Daoy (cell line): ENCODE results near the gene FNDC3B. TPM values are rescaled to one million over a fixed set of nuclear protein-coding genes. Genes with fewer than 3 reads are reported as not detected.

ENCODE experiments used
- DNase-seq: peaks from one replicate; pipeline ENCODE4 v3.0.0-alpha.2; 2015; ENCODE audit warnings: low read depth
- total RNA-seq: library from RNA; depleted of rRNA; stranded (reverse); fragments of >200 nt; shearing (Covaris generic); gene quantifications from 2 replicates; pipeline ENCODE4 v1.2.3, GENCODE V29; 2014

The FNDC3B gene
- total RNA-seq, 1 experiment from 2014 or later, result 84.3 TPM

DNA sequence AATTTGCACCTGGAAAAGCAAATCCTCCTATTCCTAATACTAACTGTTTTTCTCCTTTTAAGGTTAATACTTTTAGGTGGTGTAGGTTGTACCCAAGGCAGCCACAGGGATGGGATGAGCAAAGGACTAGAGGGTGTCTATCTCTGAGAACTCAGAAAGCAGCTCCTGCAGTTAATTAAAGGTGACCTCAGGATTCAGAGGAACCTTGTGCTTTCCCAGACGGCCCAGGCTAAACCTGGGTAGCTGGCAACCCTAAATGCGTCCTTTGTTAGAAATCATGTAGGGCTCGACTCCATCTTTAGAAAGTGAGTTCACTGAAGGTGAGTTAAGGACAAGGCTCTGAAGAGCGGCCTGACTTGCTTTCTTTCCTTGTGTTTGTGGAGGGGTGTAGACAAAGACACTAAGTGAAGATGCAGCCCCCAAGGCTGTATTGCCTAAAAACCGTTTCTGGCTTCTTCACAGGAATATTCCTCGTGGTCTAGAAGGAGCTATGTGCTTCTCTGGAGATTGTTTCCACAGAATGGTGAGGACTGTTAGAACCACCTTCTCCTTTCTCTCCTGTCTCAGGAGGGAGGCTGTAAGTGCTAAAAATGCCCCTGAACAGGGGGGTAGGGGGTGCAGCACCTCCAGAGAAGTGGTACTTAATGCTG is 14.9 kb downstream of the FNDC3B start:
- no peak for DNase-seq

DNA sequence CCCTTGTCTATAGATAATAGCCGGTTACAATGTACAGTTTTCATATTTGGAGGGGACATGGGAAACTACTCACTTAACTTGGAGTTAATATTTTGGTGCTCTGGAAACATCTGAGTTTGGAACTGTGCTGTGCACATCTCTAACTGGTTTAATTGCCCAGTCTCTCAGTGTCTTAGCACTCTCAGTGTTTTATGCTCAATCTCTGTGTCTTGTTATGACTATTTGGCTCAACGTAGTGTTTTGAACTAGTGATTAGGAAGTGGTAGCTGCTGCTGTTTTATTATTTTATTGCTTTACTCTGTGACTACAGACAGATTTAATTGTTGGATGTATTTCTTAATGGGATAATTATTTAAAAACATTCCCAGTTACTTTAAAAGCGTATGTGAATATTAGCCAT is 17.0 kb downstream of the FNDC3B start:
- DNase-seq, result no peak

DNA sequence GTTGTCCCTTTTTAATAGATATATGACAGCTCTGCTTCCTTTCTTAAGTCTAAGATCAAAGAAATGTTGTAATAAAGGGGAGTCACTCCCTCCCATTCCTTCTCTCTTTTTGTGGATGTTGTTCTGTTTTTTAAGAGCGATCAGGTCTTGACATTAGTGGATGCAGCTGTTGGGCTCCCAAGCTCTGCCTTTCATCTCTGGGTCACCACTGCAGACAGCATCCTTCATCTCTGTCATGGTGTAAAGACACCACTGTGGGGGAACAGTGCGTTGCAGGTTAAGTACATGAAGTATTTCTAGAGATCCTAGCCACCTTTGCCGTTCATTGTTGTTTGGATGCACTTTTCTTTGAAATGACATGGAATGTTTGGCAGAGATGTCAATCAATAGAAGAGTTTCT is 17.7 kb downstream of the FNDC3B start:
- no peak for DNase-seq

DNA sequence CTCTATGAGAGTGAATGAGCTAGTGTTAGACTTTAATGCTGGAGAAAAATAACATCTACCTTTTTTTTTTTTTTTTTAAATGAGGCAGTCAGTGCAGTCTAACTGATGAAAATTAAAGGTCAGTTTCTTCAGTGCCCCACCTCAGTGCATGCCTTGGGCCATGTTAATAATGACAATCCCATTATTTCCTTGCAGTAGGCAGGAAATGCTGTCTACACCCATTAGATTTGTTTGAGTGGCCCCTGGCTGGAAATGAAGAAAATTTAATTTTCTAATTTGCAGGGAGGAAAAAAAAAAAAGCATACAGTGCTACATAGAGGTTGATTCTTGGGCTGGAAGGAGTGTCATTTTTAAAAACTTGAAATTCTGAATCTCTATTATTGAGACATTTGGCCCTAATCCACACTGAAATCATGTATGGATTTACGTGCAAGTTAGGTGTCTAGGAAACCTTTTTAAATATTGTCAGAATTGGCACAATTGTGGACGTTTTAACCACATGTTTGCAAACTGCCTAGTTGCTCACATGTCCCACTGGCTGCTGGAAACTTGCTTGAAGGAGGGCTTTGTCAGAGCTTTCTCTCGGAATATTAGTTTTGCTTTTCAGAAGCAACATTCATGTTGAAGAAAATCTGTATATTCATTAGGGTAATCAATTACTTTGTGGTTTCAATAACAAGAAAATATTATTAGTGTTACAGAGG is 18.4 kb downstream of the FNDC3B start:
- DNase-seq, result no peak

DNA sequence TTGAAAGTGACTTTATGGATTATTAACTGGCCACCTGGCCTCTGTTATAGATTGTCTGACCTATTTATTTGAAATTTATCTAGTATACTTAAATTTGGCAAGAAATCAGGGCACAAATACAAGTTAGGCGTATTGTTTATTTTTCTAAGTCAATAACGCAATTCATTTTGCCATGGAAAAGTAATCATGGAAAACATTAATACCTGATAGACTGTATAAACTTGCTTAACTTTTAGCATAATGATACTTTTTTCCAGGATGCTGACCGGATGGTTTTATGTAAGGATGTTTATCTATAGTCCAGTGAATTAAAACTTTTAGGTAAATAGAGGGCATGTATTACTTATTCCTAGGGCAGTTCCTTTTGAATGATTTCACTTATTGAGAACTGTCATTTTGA is 20.2 kb downstream of the FNDC3B start:
- DNase-seq, result no peak

DNA sequence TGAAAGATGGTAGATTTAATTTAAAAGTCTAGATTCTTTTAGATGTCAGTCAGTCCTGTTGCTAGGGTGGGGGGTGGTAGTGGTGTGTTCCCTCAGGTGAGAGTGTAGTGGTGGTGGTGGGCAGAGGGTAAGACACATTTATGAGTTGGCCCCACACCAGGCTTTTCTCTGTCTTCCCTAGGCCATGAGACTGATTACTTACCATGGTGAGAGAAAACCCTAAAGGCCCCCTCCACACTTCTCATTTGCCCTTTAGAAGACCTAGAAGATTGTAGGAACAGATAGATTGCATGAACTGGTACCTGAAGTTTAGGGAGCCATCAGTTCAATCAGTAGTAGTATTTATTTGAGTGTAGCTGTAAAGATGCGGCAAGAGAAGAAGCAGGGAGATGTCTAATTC is 20.9 kb downstream of the FNDC3B start:
- no peak for DNase-seq

DNA sequence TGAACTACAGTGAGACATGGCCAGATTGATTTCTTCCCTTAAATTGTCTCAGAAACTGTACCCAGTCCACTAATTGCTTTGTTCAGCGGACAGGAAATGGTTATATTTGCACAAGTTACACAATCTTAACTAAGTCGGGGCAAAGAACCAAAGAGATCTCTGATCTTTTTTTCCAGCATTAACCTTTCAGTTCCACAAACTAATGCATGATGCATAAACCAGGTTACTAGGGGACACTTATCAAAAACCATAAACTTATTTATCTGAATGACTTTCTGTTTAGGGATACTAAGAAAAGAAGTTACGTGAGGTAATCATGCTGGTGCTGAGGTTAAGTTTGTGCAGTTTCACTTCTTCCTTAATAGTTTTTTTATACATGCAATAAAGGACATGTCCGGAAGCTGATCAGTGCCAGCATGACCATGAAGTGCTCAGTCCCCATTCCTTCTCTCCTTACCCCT is 22.4 kb downstream of the FNDC3B start:
- no peak for DNase-seq

DNA sequence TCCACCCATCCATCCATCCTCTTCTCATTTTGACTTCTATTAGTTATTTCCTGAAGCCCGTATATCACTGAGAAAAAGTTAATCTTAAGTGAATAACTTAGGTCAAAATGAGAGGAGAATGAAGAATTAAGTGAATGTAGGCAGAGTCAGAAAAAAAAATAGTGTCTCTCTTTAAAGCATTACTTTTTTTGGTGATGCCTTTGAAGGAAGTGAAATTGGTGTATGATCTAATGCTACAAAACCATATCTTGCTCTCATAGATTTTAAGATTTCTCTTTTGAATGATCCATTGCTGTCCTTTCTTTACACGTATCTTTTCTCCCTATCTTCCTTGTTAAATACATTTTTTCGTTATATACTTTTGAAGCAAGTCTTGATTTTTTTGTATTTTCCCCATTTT is 23.4 kb downstream of the FNDC3B start:
- no peak for DNase-seq

DNA sequence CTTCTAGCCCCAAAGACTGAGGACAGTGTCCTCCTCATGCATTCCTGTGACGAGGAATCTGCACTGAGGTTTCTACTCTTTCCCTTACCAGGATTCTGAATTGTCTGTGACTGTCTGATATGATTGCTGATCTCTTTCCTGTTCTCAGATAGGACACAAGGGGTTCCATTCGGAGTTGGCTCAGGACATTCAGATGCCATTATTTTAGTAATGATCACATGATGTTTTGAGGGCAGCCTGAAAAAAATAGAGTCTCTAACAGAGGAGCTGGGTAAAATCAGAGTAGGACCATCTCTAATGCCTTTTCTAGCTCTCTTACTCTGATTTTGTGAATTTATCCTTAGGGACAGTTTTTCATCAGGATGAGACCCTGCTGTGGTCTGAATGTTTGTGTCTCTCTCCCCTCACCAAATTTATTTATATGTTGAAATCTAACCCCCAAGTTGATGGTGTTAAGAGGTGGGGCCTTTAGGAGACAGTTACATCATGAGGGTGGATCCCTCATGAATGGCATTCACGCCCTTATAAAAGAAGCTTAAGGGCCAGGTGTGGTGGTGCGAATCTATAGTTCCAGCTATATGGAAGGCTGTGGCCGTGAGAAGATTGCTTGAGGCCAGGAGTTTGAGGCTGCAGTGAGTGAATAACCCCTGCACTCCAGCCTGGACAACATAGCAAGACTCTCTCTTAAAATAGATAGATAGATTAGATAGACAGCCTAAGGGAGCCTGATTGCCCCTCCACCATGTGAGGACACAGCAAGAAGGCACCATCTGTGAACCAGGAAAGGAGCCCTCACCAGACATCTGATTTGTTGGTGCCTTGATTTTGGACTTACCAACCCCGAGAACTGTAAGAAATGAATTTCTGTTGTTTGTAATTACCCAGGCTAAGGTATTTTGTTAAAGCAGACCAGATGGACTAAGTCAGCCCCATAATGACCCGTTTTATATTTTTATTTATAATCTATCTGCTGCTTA is 24.4 kb downstream of the FNDC3B start:
- DNase-seq, result no peak

DNA sequence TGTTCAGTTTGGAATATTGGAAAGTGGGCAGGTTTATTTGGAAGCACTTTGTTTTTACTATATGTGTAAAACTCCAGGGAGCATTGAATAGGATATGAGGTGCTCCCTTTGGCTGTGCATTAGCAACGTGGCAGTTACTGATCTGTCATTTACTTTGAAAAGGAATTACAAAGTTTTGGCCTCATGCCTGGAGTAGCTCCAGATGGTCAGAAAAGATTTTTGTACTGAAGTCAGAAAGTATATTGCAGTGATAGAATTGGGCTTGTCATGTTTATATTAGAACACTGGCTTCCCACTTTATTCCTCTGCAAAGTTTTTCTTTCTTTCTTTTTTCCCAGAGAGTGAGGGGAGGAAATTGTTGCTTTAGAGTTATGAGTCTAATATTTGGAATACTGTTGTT is 26.1 kb downstream of the FNDC3B start:
- peak; percentile 35 for DNase-seq

DNA sequence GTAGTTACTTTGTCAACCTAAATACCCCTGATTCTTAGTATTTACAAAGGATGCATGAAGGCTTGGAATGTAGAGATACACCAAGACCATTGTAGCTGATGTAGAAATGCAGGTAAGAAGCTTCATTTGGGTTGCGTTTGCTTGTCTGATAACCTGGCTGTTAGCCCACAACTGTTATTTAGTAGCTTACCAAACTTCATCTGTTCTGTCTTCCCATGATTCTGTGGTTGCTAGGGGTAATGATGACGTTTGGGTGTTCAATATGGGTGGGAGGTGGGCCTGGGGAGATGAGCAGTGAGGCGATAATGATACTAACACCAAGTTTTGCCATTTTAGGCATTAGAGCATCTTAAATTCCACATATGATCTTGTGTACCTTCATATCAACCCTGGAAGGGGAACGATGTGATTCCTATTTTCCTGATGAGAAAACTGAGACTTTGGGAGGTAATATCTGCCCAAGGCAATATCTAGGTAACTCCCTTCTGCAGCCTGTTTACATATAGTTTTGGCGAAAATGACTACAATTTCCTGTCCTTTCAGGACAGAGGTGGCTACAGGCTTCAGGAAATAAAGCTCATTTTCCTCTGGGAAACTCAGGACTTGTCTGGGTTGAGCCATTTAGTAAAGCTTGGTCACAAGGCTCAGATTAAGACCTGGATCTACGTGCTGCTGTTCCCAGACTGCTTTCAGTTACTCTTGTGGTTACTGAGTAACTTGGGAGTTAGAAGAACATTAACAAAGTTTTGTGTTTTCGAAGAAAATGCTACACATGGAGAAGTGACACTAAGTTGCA is 26.8 kb downstream of the FNDC3B start:
- DNase-seq, result peak; percentile 51

DNA sequence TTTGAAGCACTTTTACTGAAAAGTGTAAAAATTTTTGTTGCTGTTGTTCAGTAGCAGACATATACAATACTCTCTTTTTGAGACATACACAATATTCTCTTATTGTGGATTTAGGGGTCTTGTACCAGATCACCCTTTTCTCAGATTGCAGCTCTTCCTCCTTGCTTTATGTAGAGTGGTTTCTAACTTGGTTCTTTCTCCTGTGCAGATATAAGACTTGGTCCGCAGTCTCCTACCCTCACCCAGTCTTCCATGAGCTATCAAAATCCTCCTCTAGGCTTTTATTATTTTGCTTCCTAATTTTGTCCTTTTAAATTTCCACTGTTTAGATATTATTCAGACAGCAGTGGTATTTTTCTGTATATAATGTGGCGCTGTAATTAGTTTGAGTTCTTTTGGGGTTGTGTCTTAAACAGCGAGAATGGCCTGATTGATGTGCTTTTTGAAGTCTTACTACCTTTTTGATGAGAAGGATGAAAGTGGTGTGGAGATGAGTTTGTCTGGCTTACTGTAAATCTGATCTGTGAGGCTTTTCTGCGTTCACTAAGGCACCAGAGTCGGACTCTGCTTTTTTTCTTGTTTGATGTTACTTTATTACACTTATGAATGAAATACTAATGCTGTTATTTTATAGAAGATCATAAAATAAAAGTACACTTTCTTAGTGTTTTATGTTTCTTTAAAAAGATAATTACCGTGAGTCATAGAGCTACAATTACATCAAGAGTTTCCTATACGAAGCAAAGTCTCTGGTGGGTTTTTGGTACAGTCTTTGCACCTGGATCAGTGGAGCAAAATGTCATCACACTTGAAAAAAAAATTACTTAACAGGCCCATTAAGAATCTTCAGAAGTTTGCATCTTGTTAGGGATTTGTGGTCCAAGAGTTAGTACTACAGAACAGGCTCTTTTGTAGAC is 27.8 kb downstream of the FNDC3B start:
- DNase-seq, result no peak

DNA sequence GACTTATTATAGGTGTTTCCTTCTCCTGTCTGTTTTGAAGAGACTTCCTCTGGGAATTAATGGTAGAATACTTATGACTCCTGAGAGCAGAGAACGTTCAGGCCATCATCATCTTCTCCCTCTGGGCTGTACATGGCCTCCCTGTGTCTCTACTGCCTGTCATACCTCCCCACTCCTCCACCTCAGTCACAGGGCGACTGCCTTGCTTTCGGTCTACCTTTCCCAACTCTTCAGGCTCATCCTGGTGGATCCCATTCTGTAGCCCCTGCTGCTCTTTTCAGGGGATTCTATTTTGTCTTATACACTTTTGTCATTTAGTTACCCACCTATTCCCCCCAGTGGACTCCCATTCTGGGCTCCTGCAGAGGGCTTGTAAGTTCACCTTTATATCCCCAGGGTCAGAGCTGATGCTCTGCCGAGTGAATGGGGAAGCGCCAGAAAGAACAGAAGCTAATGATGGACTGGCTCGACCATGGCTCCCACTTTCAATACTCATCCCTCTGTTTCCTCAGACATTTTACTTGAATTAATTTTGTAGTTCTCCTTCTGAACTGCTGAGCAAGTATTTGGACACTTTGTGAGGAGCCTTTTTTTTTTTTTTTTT is 28.6 kb downstream of the FNDC3B start:
- DNase-seq, result no peak

DNA sequence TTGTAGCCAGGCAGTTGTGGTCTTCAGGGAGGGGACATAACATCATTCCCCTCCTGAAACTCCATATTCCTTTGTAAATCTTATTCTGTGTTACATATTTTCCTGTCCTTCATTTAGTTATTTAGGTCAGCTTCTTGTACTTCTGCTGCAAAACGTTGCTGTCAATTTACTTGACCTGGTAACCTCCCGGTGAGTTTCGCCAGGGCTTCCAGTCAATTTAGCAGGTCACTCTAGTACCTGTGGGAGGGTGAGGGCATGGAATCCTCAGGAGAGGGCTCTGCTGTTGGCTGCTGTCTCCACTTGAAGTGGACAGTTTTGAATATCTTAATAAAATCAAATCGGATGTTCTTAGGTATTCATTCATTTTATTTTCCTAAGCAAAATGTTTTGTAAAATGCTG is 29.6 kb downstream of the FNDC3B start:
- no peak for DNase-seq

DNA sequence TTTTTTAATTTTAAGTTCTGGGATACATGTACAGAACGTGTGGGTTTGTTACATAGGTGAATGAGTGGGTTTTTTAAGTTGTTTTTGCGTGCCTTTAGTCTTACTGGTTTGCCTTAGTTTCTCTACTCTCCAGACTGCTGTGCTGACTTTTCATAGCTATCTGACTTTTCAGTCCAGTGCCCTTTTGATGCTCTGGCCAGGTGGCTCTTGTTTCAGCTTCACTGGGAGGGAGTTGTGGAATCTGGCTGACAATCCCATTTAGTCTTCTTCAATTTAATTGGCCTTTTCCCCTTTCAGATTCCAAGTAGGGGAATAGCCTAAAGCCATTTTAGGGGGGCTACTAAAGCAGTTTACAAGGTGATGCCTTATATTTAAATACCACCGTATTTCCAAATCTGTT is 30.1 kb downstream of the FNDC3B start:
- DNase-seq, result no peak

DNA sequence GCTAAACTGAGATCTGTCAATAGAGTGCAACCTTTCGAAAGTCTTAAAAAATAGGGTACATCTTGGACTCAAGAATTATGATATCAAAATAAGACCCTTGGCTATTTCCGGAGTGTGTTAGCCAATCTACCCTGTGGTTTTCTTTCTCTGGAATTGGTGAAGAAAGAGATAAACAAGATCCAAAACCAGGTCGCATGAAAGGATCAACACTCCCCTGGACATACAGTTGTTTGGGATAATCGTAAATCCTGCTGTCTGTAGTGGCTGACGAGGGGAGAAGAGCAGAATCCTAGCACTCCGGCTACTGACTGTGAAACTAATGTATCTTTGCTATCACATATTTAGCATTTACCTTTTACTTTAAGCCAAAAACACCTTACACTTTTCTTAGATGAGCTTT is 30.9 kb downstream of the FNDC3B start:
- no peak for DNase-seq

DNA sequence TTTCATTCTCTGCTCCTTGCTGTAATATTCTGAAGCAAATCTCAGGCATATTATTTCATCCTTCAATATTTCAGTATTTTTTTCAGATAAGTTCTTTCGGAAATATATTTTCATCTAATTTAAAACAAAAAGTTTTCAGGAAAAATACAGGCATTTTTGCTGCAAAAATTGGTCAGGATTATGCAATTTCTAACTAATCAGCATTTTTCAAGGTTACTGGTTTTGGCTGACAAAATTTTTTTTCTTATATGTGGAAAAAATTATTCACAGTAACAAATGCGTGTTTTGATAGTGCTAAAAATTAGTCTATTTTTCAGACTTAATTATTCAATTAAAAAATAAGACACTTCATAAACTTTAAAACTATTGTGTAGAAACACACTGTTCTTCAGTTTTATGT is 31.4 kb downstream of the FNDC3B start:
- no peak for DNase-seq

DNA sequence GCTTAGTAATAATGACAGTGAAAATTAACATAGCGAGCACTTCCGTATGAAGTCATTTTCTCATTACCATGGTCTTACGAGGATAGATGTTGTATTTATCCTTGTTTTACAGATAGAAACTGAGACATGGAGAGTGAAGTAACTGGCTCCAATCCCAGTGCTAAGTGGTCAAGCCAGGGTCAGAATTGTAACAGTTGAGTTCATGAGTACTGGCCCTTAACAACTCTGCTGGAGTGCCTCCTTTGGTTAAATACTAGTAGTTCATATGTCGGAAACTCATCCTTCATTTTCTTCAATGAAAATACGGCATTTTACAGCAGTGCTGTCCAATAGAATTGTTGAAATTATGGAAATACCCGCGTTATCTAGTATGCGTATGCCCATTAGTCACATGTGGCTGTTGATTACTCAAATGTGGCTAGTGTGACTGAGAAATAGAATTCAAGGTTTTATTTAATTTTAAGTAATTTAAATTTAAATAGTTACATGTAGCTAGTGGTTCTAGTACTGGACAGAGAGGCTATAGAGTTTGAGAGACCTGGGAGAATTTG is 32.5 kb downstream of the FNDC3B start:
- DNase-seq, result no peak

DNA sequence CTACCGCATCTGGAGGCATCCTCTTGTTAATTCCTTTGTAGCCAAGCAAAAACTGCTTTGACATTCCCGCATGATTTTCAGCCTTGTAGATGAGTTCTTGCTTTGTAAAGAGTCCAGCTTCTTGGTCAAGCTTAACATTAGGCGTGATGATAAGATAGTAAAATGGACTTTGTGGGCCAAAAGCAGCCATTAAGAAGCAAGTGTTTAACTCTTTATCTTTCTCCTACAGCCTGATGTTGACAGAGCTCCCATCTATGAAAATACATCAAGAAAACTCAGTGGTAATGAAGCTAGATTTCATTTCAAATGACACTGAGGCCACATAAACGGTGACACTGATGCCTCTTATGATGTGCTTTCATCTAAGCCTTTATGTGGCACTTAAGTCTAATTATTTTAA is 33.2 kb downstream of the FNDC3B start:
- DNase-seq, result no peak
